Stimulated activated naive CD8-positive, alpha-beta T cell treated with anti-CD3 and anti-CD28 coated beads, Interleukin-15, Interleukin-2, amounts not matched to agents 100 U/mL and 50 U/mL, for 24 hours (primary cell): ENCODE measurements around the gene CAD.

Source experiments
- ATAC-seq: fragments of 150-1000 bp; cut with Tn5 transposase; one replicate; pipeline ENCODE4 v1.10.0; 2021
- DNase-seq: peaks from one replicate; pipeline ENCODE4 v3.0.0; 2021

CAD gene

DNA sequence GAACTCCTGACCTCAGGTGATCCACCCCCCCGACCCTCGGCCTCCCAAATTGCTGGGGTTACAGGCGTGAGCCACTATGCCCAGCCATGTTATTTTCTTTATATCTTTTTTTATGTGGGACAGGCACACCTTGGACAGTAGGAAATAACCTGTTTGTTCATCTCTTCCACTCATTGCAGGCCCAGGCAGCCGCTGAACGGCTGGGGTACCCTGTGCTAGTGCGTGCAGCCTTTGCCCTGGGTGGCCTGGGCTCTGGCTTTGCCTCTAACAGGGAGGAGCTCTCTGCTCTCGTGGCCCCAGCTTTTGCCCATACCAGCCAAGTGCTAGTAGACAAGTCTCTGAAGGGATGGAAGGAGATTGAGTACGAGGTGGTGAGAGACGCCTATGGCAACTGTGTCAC is 8.4 kb downstream of the CAD start:
- ATAC-seq (no peak), DNase-seq (no peak)

DNA sequence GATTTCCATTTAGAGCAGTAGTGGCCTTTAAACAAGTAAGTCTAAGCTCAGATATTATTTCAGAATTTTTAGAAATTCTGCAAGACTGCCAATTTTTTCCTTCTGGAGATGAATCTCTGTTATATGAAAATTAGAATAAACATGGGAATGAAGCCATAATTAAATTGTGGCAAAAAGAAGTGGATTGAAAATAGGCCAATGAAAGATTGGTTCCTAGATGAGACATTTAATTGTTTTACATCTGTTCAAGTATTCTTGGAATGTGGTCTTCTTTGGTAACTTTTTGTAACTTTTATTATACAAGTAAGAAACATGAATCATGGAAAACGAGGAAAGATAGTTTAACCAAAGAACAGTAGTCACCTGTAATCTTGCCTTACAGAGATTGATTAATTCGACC is 10.3 kb downstream of the CAD start:
- DNase-seq (no peak), ATAC-seq (no peak)

DNA sequence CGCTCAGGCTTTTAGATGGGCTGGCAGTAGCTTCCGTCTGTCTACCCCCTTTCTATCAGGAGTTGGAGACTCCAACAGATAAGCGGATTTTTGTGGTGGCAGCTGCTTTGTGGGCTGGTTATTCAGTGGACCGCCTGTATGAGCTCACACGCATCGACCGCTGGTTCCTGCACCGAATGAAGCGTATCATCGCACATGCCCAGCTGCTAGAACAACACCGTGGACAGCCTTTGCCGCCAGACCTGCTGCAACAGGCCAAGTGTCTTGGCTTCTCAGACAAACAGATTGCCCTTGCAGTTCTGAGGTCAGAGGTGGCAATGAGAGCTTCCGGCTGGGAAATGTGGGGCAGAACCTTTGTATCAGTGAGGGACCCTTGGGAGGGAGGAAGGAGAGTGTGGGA is 14.8 kb downstream of the CAD start:
- ATAC-seq (no peak), DNase-seq (no peak)

DNA sequence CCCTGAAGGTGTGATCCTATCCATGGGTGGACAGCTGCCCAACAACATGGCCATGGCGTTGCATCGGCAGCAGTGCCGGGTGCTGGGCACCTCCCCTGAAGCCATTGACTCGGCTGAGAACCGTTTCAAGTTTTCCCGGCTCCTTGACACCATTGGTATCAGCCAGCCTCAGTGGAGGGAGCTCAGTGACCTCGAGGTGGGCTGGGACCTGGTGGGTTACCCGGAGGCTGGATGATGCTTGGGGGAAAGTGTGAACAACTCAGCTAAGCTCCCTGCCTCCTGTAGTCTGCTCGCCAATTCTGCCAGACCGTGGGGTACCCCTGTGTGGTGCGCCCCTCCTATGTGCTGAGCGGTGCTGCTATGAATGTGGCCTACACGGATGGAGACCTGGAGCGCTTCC is 16.2 kb downstream of the CAD start:
- DNase-seq, result no peak

DNA sequence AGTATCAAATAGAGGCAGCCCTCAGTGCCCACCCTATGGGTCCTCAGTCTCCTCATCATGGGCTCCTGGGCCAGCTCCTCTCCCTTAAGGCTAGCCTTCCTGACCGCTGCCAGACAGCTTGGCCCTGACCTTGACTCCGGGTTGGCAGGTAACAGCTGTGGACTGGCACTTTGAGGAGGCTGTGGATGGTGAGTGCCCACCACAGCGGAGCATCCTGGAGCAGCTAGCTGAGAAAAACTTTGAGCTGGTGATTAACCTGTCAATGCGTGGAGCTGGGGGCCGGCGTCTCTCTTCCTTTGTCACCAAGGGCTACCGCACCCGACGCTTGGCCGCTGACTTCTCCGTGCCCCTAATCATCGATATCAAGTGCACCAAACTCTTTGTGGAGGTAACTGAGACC is 19.0 kb downstream of the CAD start:
- ATAC-seq (no peak), DNase-seq (no peak)

More for the DNA sequence above, 16.2 kb downstream of the CAD start:
- ATAC-seq, result no peak

DNA sequence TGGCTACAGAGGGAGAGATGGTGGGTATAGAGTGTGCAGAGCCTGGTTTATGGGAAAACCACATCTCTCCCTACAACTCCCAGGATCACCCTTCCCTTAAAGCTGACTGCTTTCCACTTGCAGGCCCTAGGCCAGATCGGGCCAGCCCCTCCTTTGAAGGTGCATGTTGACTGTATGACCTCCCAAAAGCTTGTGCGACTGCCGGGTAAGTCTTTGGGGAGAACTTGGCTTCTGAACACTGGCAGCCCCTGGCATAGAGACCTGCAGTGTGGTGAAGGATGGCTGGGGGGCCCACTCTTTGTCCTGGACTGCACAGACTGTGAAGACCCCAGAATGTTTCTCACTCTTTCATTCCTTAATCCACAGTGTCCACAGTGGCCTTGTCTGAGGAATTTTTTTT is 19.5 kb downstream of the CAD start:
- no peak for DNase-seq
- ATAC-seq, result no peak

DNA sequence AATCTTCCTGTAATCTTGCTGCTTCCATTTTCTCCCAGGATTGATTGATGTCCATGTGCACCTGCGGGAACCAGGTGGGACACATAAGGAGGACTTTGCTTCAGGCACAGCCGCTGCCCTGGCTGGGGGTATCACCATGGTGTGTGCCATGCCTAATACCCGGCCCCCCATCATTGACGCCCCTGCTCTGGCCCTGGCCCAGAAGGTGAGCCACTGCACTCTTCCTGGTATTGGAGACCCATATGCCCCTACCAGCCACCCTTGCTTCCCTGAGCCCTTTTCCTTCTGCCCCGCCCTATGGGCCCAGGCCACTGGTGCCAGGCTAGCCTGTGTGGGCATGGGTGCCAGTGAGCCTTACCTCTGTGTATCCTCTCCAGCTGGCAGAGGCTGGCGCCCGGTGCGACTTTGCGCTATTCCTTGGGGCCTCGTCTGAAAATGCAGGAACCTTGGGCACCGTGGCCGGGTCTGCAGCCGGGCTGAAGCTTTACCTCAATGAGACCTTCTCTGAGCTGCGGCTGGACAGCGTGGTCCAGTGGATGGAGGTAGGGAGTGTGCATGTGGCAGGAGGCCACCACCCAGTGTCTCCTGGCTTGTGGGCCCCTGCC is 20.3 kb downstream of the CAD start:
- ATAC-seq, result no peak
- no peak for DNase-seq

DNA sequence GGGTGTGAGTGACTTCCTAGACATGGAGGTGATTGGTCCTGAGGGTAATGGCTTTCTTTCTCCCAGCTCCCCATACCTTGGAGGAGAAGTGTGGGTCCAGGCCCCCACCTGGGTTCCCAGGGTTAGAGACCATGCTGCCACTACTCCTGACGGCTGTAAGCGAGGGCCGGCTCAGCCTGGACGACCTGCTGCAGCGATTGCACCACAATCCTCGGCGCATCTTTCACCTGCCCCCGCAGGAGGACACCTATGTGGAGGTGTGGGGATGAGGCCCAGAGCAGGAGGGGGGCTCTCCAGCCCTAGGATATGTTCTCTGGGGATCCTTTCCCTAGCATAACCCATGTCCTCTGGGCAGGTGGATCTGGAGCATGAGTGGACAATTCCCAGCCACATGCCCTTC is 21.8 kb downstream of the CAD start:
- ATAC-seq (no peak), DNase-seq (no peak)

DNA sequence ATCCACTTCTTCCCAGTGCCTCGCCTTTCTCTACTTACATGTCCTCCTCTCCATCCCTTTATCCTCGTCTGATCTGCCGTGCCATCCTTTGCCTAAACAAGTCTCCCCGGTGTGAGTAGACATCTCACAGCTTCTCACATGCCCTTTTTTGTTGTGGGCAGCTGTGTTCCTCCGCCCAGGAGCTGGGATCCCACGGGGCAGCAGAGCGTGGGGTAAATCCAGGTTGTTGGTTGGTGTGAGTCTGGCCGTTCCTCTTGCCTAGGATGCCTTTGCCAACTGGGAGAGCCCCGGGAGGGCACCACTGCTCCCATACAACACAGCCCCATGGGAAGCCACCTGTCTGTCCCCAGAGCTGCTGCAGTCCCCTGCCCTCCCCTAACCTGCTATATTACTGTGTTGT is 23.2 kb downstream of the CAD start:
- no peak for DNase-seq
- ATAC-seq, result no peak

DNA sequence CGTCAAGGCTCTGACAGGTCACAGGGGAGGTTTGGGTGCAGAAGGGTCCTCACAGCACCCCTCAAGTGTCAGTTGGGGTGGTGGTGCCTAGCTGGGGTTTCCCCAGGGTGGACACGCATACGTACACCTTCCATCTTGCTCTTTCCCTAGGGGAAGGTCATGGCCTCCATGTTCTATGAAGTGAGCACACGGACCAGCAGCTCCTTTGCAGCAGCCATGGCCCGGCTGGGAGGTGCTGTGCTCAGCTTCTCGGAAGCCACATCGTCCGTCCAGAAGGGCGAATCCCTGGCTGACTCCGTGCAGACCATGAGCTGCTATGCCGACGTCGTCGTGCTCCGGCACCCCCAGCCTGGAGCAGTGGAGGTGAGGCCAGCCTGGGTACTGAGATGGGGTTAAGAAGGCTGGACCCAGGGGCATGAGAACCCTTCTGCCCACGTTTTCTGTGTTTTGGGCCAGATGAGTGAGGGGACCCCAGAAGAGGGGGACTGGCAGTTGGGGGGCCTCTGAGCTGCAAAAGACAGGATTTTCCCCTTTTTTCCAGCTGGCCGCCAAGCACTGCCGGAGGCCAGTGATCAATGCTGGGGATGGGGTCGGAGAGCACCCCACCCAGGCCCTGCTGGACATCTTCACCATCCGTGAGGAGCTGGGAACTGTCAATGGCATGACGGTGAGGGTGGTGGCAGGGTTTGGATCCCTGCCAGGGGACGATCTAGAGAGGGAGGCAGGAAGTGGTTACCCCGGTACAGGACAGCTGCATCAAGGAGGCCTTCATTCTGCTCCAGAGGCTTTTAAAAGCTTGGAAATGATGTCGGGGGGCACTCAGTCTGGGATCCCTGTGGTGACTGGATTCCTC is 24.8 kb downstream of the CAD start:
- ATAC-seq, result no peak

DNA sequence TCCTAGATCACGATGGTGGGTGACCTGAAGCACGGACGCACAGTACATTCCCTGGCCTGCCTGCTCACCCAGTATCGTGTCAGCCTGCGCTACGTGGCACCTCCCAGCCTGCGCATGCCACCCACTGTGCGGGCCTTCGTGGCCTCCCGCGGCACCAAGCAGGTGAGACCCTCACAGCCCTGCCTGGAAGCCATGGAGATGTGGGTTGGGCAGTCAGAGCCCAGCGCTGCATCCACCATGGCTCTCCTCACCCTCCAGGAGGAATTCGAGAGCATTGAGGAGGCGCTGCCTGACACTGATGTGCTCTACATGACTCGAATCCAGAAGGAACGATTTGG is 25.4 kb downstream of the CAD start:
- no peak for ATAC-seq
- no peak for DNase-seq

More for the DNA sequence above, 24.8 kb downstream of the CAD start:
- DNase-seq, result no peak

DNA sequence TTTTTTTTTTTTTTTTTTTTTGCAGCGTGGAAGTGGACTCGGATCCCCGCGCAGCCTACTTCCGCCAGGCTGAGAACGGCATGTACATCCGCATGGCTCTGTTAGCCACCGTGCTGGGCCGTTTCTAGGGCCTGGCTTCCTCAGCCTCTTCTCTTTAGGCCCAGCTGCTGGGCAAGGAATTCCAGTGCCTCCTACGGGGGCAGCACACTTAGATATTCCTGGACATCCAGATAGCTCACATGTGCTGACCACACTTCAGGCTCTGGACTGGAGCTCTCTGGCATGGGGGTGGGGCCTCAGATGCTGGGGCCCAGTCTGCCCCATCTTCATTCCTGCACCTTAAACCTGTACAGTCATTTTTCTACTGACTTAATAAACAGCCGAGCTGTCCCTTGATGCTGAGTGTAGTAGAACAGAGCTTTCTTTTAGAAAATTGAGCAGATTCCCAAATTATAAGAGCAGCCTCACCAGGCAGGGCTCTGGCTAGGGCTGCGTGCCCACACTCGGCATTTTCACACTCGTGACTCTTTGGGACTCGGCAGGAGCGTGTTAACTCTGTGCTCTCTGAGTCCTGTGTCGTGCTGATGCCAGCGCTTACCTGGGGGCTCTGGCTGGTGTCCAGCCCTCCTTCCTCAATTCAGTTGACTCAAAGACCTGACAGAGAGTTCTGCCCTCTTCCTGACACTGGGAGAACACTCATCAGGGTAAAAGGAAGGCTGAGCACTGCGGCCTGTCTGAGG is 26.4 kb downstream of the CAD start:
- DNase-seq, result no peak
- no peak for ATAC-seq

DNA sequence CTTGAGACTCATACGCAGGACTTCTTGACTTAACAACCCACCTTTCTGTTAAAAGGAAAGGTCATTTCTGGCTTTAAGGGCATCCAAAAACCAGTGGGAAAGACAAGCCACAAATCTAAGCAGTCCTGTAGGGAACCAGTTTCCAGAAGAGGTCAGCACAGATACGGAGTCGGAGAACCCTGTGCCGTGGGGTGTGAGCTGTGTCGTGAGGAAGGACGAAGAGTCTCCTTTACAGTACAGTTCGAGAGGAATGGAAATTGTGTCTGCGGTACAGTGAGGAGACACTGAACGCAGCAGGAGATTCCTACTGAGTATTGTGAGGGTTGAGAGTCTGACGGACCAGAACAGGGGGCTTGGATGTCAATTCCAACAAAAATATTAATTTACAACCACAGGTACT is 27.9 kb downstream of the CAD start:
- DNase-seq, result no peak
- no peak for ATAC-seq

DNA sequence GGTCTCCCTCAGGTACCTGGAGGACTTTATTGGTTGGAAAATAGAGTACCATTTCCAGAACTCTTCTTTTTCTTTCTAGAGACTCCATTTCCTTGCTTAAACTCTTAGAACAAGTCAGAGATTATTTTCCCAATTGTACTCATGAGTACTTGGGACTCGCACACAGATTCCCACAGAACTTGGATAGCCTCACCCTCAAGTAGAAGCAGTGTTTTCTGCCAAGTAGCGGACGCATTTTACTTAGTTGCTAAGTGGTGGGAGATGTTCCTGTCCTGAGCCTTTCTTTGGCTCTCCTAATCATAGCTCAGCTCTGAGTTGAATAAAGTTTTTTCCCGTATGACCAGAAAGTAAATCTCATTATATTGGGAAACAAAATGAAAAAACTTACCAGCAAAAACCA is 28.5 kb downstream of the CAD start:
- no peak for ATAC-seq

DNA sequence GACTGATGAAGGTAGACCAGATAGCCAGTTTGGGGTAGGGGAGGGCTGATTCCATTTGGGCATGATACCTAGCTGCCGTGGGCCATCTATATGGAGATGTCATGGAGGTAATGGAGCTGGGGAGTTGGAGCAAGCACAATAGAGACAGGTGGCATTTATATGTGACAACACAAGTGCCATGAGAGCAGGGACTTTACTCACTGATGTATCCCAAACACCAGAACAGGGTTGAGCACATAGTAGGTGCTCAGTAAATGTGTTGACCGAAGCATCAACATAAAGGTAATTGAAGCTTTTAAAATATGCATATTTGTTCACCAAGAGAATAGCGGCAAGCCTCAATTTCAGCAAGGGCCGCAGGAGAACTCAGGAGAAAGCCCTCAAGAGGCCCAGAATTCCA is 30.7 kb downstream of the CAD start:
- ATAC-seq, result no peak

More for the DNA sequence above, 28.5 kb downstream of the CAD start:
- no peak for DNase-seq

DNA sequence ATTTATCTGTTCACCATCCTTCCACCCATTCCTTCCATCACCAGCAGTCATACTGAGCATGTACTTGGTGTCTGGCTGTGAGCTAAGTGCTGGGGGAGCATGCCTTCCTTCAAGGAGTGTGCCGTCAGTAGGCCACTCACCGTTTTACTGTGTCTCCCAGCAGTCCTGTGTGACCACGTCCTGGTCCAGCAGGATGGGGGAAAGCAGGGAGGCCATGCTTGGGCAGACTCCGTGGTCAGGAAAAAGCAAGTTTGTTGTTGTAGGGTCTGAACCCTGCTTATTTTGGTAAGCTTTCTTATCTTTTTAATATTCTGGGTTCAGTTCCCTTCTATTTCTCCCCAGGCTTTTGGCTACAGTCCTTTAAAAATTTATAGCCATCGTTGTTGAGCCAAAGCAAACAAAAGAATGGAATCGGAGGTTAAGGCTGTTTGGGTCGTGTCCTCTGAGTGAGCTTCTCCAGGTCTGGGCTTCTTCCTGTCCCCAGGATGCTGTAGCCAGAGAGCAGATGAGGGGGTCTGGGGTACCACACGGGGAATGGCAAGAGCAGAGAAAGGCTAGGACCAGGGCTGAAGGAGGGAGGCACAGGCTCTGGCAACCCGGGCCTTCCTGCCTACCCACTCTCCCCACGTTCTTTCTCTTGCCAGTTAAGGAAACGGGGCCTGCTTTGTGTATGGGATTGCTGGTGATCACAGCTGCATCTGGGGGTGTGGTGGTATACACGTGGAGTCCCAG is 32.2 kb downstream of the CAD start:
- no peak for ATAC-seq
- DNase-seq, result no peak

More for the DNA sequence above, 30.7 kb downstream of the CAD start:
- DNase-seq, result no peak

DNA sequence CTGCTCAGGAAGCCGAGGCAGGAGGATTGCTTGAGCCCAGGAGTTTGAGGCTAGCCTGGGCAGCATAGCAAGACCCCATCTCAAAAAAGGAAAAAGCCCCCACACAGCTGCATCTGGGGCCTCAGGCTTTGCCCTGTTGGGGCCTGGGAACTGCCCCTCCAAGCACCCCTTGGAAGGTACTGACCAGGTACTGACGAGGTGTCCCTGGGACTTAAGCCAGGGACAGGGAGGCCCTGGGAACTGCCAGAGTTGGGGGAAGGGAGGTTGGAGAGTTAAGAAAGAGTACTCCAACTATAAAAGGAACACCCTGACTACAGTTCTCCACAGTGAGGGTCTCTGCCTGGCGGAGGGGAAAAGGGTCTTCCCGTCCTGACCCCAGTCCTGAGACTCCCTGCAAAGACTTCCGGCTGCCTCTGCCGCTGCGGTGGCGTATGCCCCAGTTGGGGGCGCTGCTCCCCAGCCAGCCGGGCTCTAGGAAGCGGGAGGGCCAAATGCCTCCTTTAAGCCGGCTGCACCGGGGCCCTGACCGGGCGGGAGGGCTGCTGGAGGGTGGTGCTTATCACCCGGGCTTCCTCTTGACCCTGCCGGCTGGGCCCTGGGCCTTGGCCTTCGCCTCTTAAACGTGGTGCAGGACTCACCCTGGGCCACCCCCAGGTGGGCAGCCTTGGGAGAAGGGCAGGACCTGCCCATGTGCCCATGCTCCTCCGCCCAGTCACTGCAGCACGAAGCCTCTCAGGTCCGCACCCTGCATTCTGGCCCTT is 32.9 kb downstream of the CAD start:
- DNase-seq, result peak; percentile 78
- peak; percentile 82 for ATAC-seq

DNA sequence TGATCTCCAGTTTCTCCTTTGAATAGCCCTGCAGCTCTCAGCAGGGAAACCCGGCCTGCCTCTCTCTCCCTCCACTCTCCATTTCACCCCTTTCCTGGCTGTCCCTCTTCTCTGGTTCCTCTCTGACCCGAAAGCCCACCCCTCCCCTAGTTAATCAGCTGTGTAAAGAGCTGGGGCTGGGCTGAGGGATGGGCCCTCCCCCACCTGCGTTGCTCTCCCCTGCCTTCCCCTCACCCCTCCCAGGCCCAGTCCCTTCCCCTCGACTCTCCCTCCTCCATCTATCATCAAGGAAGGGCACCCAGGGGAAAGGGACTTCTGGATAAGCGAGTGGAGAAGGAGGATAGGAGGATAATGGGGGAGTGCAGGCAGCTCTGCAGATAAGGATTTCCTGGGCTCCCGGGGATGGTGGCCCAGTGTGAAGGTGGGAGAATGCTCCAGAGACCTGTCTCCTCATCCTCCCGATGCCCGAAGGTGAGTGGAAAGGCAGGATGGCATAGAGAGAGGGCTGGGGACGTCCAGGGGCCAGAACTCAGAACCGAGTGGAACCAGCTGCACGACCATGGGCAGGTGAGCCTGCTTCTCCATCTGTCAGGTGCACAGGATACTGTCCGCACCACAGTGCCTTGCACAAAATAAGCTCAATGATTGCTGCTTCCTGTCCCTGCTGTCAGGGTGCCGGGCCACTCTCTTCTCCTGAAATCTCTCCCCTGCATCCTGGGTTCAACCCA is 33.6 kb downstream of the CAD start:
- no peak for DNase-seq
- ATAC-seq, result no peak

DNA sequence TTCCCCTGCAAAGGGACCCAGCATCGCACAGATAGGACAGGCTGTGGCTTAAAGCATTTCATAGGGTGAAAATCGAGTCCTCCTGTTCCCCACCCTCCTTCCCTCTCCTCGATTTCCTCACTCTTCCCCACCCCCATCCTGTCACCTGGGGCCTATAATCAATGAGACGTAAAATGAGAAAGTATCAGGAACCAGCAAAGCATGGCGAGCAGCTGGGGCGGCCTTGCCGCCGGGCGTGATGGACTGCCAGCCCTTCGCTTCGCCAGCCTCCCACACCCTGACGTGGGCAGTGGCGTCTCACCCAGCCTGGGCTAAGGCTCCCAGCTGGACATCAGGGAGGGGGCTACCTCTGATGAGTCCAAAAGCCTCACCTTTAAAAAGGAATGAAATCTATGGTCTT is 34.6 kb downstream of the CAD start:
- ATAC-seq (no peak), DNase-seq (no peak)

DNA sequence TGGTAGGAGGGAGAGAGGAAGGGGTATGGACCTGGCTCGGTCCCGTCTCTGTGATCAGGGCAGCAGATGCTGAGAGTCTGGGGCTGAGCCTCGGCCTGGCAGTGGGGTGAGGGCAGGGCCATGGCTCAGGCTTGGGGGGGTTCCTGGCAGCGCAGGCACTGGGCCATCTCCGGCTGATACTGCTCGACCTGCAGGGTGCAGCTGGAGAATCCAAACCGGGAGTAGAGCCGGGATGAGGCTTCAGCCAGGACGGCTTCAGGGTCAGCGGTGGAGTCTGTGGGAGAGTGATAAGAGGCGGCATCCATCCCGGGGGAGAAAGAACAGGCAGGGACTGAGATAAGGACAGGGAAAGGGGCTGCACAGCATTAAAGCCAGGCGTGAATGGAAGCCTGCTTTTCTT is 38.0 kb downstream of the CAD start:
- ATAC-seq (no peak), DNase-seq (no peak)

DNA sequence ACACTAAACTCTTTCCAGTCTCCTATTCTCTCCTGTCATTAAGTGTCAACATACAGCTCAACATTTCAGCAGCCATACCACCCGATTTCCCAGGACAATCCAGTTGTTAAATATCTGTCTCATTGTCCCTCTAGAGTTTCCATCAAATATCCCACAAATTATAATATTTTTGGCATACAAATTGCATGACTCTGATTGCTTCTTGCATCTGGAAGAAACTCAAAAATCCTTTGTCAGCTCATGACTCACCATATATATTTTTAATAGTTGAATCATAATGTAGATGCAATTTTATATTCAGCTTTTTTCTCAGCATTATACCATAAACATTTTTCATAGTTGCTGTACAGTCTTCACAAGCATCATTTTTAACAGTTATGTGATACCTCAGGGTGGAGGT is 38.5 kb downstream of the CAD start:
- DNase-seq (no peak), ATAC-seq (no peak)
